GM12878 (cell line): ENCODE measurements around the gene TEKT5. TPM values are rescaled to one million over a fixed set of nuclear protein-coding genes. Genes with fewer than 3 reads are reported as not detected.

Experiments
- ATAC-seq: fragments of 200-7000 bp; cut with Tn5 transposase; 3 replicates; pipeline ENCODE4 v1.9.1; 2020; ENCODE audit warnings: mild to moderate bottlenecking, moderate library complexity
- BruUV-seq: library from RNA; stranded (reverse); fragments of 400-500 nt; replicated peaks from 2 replicates; lab custom pipeline; 2021; lab: Mats Ljungman, UMichigan
- CTCF ChIA-PET: fragments of 300-600 bp; sonication (Branson Sonifier 250); formaldehyde crosslinking; extraction: SDS; loops from one replicate; lab custom pipeline; 2021; ENCODE audit warnings: inconsistent platforms; lab: Yijun Ruan, JAX
- POLR2A ChIA-PET: fragments of 350-600 bp; formaldehyde crosslinking; extraction: SDS; loops from one replicate; lab custom pipeline; 2021; ENCODE audit warnings: inconsistent platforms; lab: Charles Lee
- RAD21 ChIA-PET: fragments of 300-600 bp; sonication (Branson Sonifier 250); formaldehyde crosslinking; loops from one replicate; lab custom pipeline; 2023; ENCODE audit warnings: antibody characterized with exemption; ENCODE audit not compliant: unreplicated experiment; lab: Charles Lee
- SMC1A ChIA-PET: fragments of 300-600 bp; sonication (Branson Sonifier 250); formaldehyde crosslinking; loops from one replicate; lab custom pipeline; 2023; ENCODE audit not compliant: unreplicated experiment, uncharacterized antibody; lab: Charles Lee
- DNase-seq: peaks from one replicate; pipeline ENCODE4 v3.0.0-alpha.2; 2011; ENCODE audit warnings: low read depth, low spot score
- FAIRE-seq: peaks from 3 replicates; lab custom pipeline; 2011; peaks lifted over from hg19 to GRCh38; lab: Jason Lieb, UNC
- H2AFZ ChIP-seq: 2 replicates; pipeline ENCODE4 v1.6.0; 2011; ENCODE audit warnings: low read depth, low read length, control low read depth; ENCODE audit not compliant: control insufficient read depth
- H3K27ac ChIP-seq: 2 replicates; pipeline ENCODE4 v1.5.1; 2011; ENCODE audit warnings: control low read depth; ENCODE audit not compliant: control insufficient read depth, insufficient read depth
- H3K27me3 ChIP-seq, 2 experiments: replicated peaks in 1 of 2; 2 replicates each; pipeline versions ENCODE4 v1.6.0 to v1.6.1; 2011; ENCODE audit warnings: low read length in 1 of 2; ENCODE audit not compliant: control insufficient read depth in 2 of 2, insufficient read depth in 2 of 2
- H3K36me3 ChIP-seq, 2 experiments: 2 replicates each; pipeline ENCODE4 v1.5.1; 2011; ENCODE audit warnings: low read length in 1 of 2; ENCODE audit not compliant: control insufficient read depth in 2 of 2, insufficient read depth in 2 of 2
- H3K4me1 ChIP-seq: 2 replicates; pipeline ENCODE4 v1.6.1; 2011; ENCODE audit warnings: mild to moderate bottlenecking, low read length, moderate library complexity, mixed read lengths; ENCODE audit not compliant: control insufficient read depth, insufficient read depth
- H3K4me2 ChIP-seq: 2 replicates; pipeline ENCODE4 v1.6.0; 2011; ENCODE audit warnings: control low read depth; ENCODE audit not compliant: control insufficient read depth, insufficient read depth
- H3K4me3 ChIP-seq: fragments of 200-600 bp; sonication (generic); 2 replicates; pipeline ENCODE4 v1.5.1; 2016
- H3K79me2 ChIP-seq: 2 replicates; pipeline ENCODE4 v1.6.0; 2011; ENCODE audit warnings: low read length; ENCODE audit not compliant: control insufficient read depth, insufficient read depth
- H3K9ac ChIP-seq: 2 replicates; pipeline ENCODE4 v1.8.0; 2011; ENCODE audit warnings: low read length, control low read depth, mixed read lengths; ENCODE audit not compliant: control insufficient read depth, insufficient read depth
- H3K9me3 ChIP-seq: replicated peaks from 3 replicates; pipeline ENCODE4 v1.5.1; 2011; ENCODE audit warnings: mild to moderate bottlenecking, low read length; ENCODE audit not compliant: control insufficient read depth, insufficient read depth
- H4K20me1 ChIP-seq: 2 replicates; pipeline ENCODE4 v1.6.0; 2011; ENCODE audit not compliant: control insufficient read depth, insufficient read depth
- CHD1 ChIP-seq: IDR thresholded peaks from 2 replicates; pipeline ENCODE4 v1.6.1; 2012; ENCODE audit warnings: low read depth, low read length, improper control_type of control experiment
- EED ChIP-seq: sonication (generic); IDR thresholded peaks from 2 replicates; pipeline ENCODE4 v1.6.1; 2016; ENCODE audit warnings: antibody characterized with exemption, low read depth
- HCFC1 ChIP-seq: fragments of 150-350 bp; IDR thresholded peaks from 2 replicates; pipeline ENCODE4 v1.6.1; 2014; ENCODE audit warnings: low read length
- KAT2A ChIP-seq: conservative IDR thresholded peaks from 2 replicates; pipeline ENCODE4 v1.6.1; 2011; ENCODE audit warnings: low read depth, low read length; ENCODE audit not compliant: control insufficient read depth
- KDM1A ChIP-seq: fragments of 200-600 bp; sonication (generic); IDR thresholded peaks from 2 replicates; pipeline ENCODE4 v1.6.1; 2016; ENCODE audit warnings: borderline replicate concordance
- LARP7 ChIP-seq: fragments of 450-650 bp; IDR thresholded peaks from 2 replicates; pipeline ENCODE4 v1.6.1; 2017; ENCODE audit warnings: mild to moderate bottlenecking
- NFIC ChIP-seq: IDR thresholded peaks from 2 replicates; pipeline ENCODE4 v1.6.1; 2012; ENCODE audit warnings: low read depth, mild to moderate bottlenecking, inconsistent platforms, low read length, moderate library complexity
- POLR2AphosphoS2 ChIP-seq: IDR thresholded peaks from 2 replicates; pipeline ENCODE4 v1.6.1; 2011; ENCODE audit warnings: low read depth, mild to moderate bottlenecking, low read length, improper control_type of control experiment, moderate library complexity
- RUNX3 ChIP-seq: IDR thresholded peaks from 2 replicates; pipeline ENCODE4 v1.6.1; 2012; ENCODE audit warnings: low read length, inconsistent platforms
- SPI1 ChIP-seq: IDR thresholded peaks from 2 replicates; pipeline ENCODE4 v1.6.1; 2011; ENCODE audit warnings: low read depth, mild to moderate bottlenecking, low read length, moderate library complexity, borderline replicate concordance; ENCODE audit not compliant: insufficient read depth
- TCF12 ChIP-seq: IDR thresholded peaks from 2 replicates; pipeline ENCODE4 v1.6.1; 2011; ENCODE audit warnings: low read depth, mild to moderate bottlenecking, low read length
- ZBED1 ChIP-seq: IDR thresholded peaks from 2 replicates; pipeline ENCODE4 v1.6.1; 2016; ENCODE audit warnings: borderline replicate concordance
- ZZZ3 ChIP-seq: IDR thresholded peaks from 2 replicates; pipeline ENCODE4 v1.6.1; 2011; ENCODE audit warnings: low read depth; ENCODE audit not compliant: control insufficient read depth, insufficient read length
- WGBS: methylation state at CpG from one replicate; pipeline ENCODE4 v1.1.6; 2016; ENCODE audit warnings: low lambda C conversion rate; ENCODE audit not compliant: insufficient replicate concordance, insufficient coverage; ENCODE audit errors: missing lambda C conversion rate; 5-methylcytosine and 5-hydroxymethylcytosine counted together
- in situ Hi-C: fragments of 300-500 bp; cut with MboI; formaldehyde crosslinking; loops from 9 replicates; pipeline ENCODE4 v1.14.3; 2018; ENCODE audit warnings: mixed read lengths
- intact Hi-C: fragments of 100-400 bp; cut with micrococcal nuclease; formaldehyde crosslinking; loops from one replicate; pipeline ENCODE4 v1.14.2; 2022; ENCODE audit not compliant: unreplicated experiment
- polyA plus RNA-seq, 11 experiments: library from polyadenylated mRNA; depleted of rRNA in 4 of 11; unstranded in 6 of 11; stranded (reverse) in 5 of 11; fragments of >200 nt; fragmentation: Nextera tagmentation in 4 of 11; fragmentation: Illumina TruSeq in 1 of 11; extraction: Ambion mirVana in 4 of 11; extraction: Trizol in 1 of 11; gene quantifications; 1 replicate in 1 of 11; 2 replicates in 10 of 11; pipeline versions ENCODE4 v1.2.1 to v1.2.3, GENCODE V29; 2011 to 2016; ENCODE audit warnings: inconsistent platforms in 2 of 11, missing spikeins in 2 of 11, low read depth in 1 of 11
- total RNA-seq, 4 experiments: library from RNA; depleted of rRNA in 3 of 4; stranded (reverse); fragments of >200 nt in 3 of 4; fragmentation: Illumina TruSeq in 1 of 4; extraction: Trizol in 1 of 4; gene quantifications; 2 replicates each; pipeline versions ENCODE4 v1.2.1 to v1.2.3, GENCODE V29; 2013 to 2021
- TF ChIP-seq, protein P1 (sequence below): IDR thresholded peaks from 2 replicates; pipeline ENCODE4 v1.6.1; 2011; ENCODE audit warnings: mild to moderate bottlenecking, low read depth, low read length, moderate library complexity; ENCODE audit not compliant: insufficient replicate concordance
- TF ChIP-seq, protein P2 (sequence below): fragments of 450-650 bp; IDR thresholded peaks from 2 replicates; pipeline ENCODE4 v1.6.1; 2018; ENCODE audit warnings: borderline replicate concordance, mild to moderate bottlenecking; ENCODE audit not compliant: partially characterized antibody
- TF ChIP-seq, protein P3 (sequence below): fragments of 450-650 bp; formaldehyde crosslinking; IDR thresholded peaks from 2 replicates; pipeline ENCODE4 v1.4.0; 2020; ENCODE audit warnings: mild to moderate bottlenecking, moderate library complexity
- TF ChIP-seq, protein P4 (sequence below): fragments of 450-650 bp; IDR thresholded peaks from 2 replicates; pipeline ENCODE4 v1.6.1; 2014; ENCODE audit warnings: mild to moderate bottlenecking

Gene TEKT5
- total and polyA plus RNA-seq, 10 of the 15 experiments (the other 5 are each of a cell fraction or from before 2014, with no cell fraction given), result 0.19 to 2.2 (median 0.68) TPM; not detected in 1

DNA sequence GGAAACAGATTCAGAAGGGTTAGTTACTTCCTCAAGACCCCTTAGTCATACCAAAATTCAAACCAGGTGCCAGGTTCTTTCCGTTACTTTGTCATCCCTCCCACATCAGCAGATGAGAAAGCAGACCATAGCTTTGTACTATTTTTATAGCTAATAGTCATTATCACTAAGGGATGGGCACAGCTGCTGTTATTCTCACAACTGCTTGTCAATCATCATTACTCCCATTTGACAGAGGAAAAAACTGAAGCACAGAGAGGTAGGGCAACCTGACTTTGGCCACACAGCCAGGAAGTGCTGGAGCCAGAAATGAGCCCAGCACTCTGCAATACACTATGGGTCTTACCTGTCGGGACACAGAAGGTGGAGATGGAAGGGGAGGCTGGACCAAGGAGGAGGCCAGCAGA lies 30.0 kb downstream of the TEKT5 start:
- Histone ChIP-seq H2AFZ (no peak overlapping the region), H3K36me3 (no peaks in the 10 kb centered on the region), H3K4me2 (no peak overlapping the region), H3K9me3 (no peaks in the 10 kb centered on the region), H3K4me1 (peaks cover 5% of the 10 kb centered on the region; the same call in 1 of the 2 replicates), H3K27me3 (no peaks in the 10 kb centered on the region), H3K27ac (no peak overlapping the region), H3K79me2 (no peaks in the 10 kb centered on the region), H4K20me1 (no peaks in the 10 kb centered on the region), H3K9ac (no peak overlapping the region), H3K4me3 (no peak overlapping the region)
- CTCF ChIA-PET, result interaction anchor here (1.1 to 1.6 kb wide), 2 partner anchors 142 to 150 kb away, joined by 3 to 4 read pairs; no protein-coding TSS in a partner anchor
- ATAC-seq, result peak; percentile 51
- POLR2A ChIA-PET, result no interaction called here
- WGBS, result 38% methylated on average over 2 of the region's 2 CpGs
- SMC1A ChIA-PET, result interaction anchor here (1.1 to 1.3 kb wide), 3 partner anchors 64 to 144 kb away, joined by 3 read pairs; no protein-coding TSS in a partner anchor
- RAD21 ChIA-PET, result interaction anchor here (1.3 kb wide), 1 partner anchor 65 kb away, joined by 3 read pairs; no protein-coding TSS in a partner anchor
- DNase-seq, result peak; percentile 7
- FAIRE-seq, result no peak
- in situ Hi-C loops, result no loop called here
- intact Hi-C loops, result no loop called here
- BruUV-seq, result no TSS peak
- TF ChIP-seq TCF12 (0 out of 2 replicates have a peak, but pooled peaks have one; percentile 55), KAT2A (no peak), EED (peak; percentile 59; the same call in 1 of the 2 replicates), CHD1 (no peak), LARP7 (no peak), POLR2AphosphoS2 (no peak), RUNX3 (peak; percentile 49; the same call in 1 of the 2 replicates), ZBED1 (peak; percentile 60; the same call in 1 of the 2 replicates), SPI1 (no peak), NFIC (peak; percentile 78; the same call in 1 of the 2 replicates), HCFC1 (no peak), KDM1A (no peak), ZZZ3 (no peak)
- TF ChIP-seq, protein P1, sequence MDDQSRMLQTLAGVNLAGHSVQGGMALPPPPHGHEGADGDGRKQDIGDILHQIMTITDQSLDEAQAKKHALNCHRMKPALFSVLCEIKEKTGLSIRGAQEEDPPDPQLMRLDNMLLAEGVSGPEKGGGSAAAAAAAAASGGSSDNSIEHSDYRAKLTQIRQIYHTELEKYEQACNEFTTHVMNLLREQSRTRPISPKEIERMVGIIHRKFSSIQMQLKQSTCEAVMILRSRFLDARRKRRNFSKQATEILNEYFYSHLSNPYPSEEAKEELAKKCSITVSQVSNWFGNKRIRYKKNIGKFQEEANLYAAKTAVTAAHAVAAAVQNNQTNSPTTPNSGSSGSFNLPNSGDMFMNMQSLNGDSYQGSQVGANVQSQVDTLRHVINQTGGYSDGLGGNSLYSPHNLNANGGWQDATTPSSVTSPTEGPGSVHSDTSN, result peak; percentile 35
- TF ChIP-seq, protein P2, sequence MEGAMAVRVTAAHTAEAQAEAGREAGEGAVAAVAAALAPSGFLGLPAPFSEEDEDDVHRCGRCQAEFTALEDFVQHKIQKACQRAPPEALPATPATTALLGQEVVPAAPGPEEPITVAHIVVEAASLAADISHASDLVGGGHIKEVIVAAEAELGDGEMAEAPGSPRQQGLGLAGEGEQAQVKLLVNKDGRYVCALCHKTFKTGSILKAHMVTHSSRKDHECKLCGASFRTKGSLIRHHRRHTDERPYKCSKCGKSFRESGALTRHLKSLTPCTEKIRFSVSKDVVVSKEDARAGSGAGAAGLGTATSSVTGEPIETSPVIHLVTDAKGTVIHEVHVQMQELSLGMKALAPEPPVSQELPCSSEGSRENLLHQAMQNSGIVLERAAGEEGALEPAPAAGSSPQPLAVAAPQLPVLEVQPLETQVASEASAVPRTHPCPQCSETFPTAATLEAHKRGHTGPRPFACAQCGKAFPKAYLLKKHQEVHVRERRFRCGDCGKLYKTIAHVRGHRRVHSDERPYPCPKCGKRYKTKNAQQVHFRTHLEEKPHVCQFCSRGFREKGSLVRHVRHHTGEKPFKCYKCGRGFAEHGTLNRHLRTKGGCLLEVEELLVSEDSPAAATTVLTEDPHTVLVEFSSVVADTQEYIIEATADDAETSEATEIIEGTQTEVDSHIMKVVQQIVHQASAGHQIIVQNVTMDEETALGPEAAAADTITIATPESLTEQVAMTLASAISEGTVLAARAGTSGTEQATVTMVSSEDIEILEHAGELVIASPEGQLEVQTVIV, result no peak
- TF ChIP-seq, protein P3, sequence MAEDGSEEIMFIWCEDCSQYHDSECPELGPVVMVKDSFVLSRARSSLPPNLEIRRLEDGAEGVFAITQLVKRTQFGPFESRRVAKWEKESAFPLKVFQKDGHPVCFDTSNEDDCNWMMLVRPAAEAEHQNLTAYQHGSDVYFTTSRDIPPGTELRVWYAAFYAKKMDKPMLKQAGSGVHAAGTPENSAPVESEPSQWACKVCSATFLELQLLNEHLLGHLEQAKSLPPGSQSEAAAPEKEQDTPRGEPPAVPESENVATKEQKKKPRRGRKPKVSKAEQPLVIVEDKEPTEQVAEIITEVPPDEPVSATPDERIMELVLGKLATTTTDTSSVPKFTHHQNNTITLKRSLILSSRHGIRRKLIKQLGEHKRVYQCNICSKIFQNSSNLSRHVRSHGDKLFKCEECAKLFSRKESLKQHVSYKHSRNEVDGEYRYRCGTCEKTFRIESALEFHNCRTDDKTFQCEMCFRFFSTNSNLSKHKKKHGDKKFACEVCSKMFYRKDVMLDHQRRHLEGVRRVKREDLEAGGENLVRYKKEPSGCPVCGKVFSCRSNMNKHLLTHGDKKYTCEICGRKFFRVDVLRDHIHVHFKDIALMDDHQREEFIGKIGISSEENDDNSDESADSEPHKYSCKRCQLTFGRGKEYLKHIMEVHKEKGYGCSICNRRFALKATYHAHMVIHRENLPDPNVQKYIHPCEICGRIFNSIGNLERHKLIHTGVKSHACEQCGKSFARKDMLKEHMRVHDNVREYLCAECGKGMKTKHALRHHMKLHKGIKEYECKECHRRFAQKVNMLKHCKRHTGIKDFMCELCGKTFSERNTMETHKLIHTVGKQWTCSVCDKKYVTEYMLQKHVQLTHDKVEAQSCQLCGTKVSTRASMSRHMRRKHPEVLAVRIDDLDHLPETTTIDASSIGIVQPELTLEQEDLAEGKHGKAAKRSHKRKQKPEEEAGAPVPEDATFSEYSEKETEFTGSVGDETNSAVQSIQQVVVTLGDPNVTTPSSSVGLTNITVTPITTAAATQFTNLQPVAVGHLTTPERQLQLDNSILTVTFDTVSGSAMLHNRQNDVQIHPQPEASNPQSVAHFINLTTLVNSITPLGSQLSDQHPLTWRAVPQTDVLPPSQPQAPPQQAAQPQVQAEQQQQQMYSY (CRISPR knock-in tag), result no peak
- TF ChIP-seq, protein P4, sequence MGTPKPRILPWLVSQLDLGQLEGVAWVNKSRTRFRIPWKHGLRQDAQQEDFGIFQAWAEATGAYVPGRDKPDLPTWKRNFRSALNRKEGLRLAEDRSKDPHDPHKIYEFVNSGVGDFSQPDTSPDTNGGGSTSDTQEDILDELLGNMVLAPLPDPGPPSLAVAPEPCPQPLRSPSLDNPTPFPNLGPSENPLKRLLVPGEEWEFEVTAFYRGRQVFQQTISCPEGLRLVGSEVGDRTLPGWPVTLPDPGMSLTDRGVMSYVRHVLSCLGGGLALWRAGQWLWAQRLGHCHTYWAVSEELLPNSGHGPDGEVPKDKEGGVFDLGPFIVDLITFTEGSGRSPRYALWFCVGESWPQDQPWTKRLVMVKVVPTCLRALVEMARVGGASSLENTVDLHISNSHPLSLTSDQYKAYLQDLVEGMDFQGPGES, result no peak
